ENCODE measurements around the gene C16orf95.
"Not testable (repeated sequence)": the region's sequence is repeated elsewhere in the genome, so short reads cannot be mapped to it uniquely, and the experiment has no call there.

C16orf95 gene

DNA sequence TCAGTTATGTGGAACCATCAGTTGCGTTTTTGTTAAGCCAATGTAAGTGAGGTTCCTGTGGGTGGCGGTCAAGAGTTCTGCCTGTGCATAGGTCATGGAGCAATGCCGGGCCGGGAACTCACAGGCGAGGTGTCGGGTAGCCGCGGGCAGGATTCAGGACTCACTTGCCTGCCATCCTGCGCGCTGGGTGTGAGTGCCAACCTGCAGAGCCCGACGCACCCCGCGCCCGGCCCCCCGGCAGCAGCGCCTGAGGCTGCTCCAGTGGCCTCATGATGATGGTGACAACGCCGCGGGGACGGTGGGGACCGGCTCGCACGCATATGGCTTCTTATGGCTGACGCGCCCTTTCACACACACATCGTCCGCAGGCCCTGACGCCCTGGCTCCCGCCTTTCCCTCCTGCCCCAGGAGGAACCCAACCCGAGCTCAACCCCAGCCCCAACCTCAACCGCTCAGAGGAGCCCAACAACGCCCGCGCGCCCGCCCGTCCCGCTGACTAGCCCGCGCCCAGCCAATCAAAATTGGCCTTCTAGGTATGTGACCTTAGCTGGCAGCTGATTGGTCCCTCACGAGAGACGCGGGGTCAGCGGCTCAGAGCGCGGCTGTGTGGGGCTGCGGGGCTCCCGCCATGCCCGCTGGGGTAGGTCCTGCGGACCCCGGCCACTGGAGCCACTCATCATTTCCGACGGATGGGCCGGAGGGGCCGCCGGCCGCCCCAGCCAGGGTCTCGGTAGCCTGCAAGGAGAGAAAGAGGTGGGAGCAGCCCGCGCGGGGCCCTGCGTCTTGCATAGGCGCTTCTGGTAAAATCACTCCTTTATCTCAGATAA, at the start of gene C16orf95:
Gene C16orf95 (minus strand): TSS at position 470 of the 827 bp plus-strand sequence. CDS start 150 bp downstream, at position 320.
- peak; percentile 88 for DNase-seq

GRCh38 chr16:87366930-87367329, 49.7 kb upstream of the C16orf95 start:
- DNase-seq, result no peak

GRCh38 chr16:87366288-87366687, 49.1 kb upstream of the C16orf95 start:
- DNase-seq, result no peak

GRCh38 chr16:87365021-87365713, 48.0 kb upstream of the C16orf95 start:
- no peak for DNase-seq

GRCh38 chr16:87363771-87364455, 46.7 kb upstream of the C16orf95 start:
- no peak for DNase-seq

GRCh38 chr16:87362828-87363559, 45.8 kb upstream of the C16orf95 start:
- DNase-seq, result not testable (repeated sequence)

- DNase-seq, result no peak
Observed at GRCh38 chr16:87361916-87362619, 44.9 kb upstream of the C16orf95 start.

- no peak for DNase-seq
Observed at GRCh38 chr16:87360862-87361610, 43.8 kb upstream of the C16orf95 start.

- no peak for DNase-seq
Observed at GRCh38 chr16:87359121-87359520, 41.9 kb upstream of the C16orf95 start.

GRCh38 chr16:87358696-87359095, 41.5 kb upstream of the C16orf95 start:
- no peak for DNase-seq

DNA sequence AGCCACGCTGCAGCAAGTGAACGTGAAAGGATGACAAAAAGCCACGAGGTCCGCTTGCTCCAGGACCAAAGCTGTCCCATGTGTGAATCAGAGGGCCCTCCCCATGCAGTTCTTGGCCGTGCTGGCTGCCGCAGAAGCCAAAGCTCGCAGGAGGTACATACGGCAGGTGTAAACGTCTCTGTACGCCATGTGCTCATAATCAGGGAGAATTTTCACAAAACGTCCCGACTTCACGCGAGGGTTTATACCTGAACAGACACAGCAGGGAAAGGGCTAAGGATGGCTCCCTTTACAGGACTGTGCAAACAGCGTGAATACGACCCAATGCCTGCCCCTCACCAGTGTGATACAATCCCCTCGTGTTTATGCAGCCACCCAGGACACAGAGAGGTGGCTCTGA, 41.1 kb upstream of the C16orf95 start:
- no peak for DNase-seq

DNA sequence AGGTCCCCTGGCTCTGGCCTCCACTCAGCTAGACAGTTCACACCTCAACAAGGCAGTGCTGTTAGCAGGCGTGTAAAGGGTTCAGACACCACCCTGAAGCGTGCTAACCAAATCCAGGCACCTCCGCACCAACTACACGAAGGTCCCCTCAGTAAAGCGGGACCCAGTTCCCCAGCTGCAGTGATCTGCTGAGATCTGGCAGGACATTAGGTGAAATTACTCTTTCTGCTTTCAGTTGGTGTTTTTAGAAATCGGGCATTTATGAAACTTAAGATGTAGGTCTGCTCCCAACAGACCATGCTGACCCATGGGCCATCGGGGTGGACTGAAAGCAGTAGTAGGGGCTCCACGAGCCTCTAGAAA, 39.3 kb upstream of the C16orf95 start:
- DNase-seq, result no peak

DNA sequence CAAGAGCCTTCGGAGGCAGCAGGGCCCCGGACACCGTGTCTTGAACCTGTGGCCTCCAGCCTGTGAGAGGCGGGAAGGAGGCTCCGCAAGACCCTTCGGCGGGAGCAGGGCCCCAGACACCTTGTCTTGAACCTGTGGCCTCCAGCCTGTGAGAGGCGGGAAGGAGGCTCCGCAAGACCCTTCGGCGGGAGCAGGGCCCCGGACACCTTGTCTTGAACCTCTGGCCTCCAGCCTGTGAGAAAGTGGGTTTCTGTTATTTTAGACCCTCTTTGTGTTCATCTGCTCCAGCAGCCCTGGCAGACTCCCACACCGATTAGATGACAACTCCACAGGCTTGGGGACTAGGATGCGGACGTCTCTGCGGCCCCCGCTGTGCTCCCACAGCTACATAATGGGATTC, 36.4 kb upstream of the C16orf95 start:
- DNase-seq, result no peak

GRCh38 chr16:87352818-87353217, 35.6 kb upstream of the C16orf95 start:
- DNase-seq, result no peak

GRCh38 chr16:87351320-87351698, 34.1 kb upstream of the C16orf95 start:
- no peak for DNase-seq

- DNase-seq, result no peak
Observed at GRCh38 chr16:87350681-87351319, 33.6 kb upstream of the C16orf95 start.

DNA sequence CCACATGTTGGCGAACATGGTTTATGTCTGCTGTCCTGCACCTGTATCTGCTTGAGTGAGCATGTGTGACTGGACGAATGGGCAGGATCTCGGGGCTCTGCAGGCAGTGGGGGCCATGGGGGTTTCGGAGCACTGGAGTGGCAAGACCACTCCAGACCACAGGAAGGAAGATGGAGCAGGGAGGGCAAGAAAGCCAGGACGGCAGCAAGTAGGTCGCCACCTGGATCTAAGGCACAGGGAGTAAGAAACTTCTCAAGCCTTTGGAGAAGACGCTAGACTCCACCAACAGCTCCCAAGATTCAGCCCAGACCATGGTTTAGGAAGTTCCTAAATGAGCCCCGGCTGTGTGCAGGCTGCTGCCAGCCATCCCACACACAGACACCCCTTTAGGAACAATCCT, 32.8 kb upstream of the C16orf95 start:
- DNase-seq, result no peak

DNA sequence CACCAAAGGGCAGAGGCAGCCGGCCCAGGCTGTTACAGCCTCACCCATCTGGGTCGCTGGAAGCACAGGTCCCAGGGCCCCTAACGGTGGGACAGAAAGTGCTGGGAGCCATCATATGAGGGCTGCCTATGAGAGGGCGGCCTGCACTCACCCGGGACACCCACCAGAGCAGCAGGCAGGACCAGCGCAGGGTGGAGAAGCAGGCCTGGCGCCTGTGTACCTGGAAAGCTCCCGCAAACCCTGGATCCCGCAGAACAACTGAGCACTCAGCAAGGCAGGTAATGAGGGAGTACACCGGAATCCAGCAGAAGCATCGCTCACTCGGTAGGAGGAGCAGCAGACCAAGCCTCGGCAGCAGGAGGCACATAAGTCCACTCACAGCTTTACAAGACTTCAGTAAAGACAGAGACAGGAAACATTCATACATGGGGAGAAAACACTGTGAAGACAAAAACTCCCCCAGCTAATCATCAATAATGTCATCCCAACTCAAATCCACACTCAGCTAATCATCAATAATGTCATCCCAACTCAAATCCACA, 31.5 kb upstream of the C16orf95 start:
- no peak for DNase-seq

- DNase-seq, result no peak
Observed at GRCh38 chr16:87347932-87348615, 30.9 kb upstream of the C16orf95 start.

DNA sequence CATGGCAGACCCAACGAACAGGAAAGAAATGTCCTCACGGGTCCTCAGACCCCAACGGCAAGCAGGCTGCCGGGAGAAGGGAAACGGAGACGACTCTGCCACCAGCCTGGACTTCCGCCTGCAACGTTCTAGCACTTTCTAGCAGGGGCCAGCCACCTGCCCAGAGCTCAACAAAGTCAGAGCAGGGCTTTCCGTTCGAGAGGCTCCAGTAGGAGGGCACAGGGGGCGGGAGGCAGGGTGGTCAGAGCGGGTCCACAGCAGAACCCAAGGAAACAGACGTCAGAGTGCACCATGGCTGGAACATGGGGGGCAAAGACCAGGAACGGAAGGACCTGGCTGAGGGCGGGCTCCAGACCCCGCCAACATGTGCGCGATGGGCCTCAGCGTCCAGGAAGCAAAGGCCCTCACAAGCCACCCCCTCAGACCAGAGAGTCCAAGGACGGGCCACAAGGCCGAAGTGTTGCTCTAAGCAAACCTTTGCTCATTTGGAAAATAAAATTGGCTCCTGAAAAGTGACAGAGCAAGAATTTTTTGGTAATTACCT, 29.4 kb upstream of the C16orf95 start:
- DNase-seq, result no peak

All from GOT3 (cell line).